Common myeloid progenitor, CD34-positive (primary cell): Measurements from ENCODE around the gene CYTH1.

ENCODE experiments used
- CTCF ChIA-PET: fragments of 350-600 bp; sonication (Branson Sonifier 250); formaldehyde crosslinking; loops from one replicate; lab custom pipeline; 2021; ENCODE audit warnings: antibody characterized with exemption; lab: Charles Lee
- POLR2A ChIA-PET: fragments of 350-600 bp; sonication (Branson Sonifier 250); formaldehyde crosslinking; loops from one replicate; lab custom pipeline; 2021; ENCODE audit warnings: antibody characterized with exemption; lab: Charles Lee
- DNase-seq, 3 donors: peaks; one replicate each; pipeline versions ENCODE4 v3.0.0 to v3.0.0-alpha.2; 2013
- H3K27ac ChIP-seq, 2 experiments: 1 replicate in 1 of 2; 2 replicates in 1 of 2; pipeline ENCODE4 v1.7.0; 2013; ENCODE audit warnings: inconsistent platforms in 2 of 2, low read length in 2 of 2, mild to moderate bottlenecking in 2 of 2, low read depth in 1 of 2, moderate library complexity in 1 of 2; ENCODE audit not compliant: severe bottlenecking in 2 of 2, insufficient read depth in 1 of 2, poor library complexity in 1 of 2
- H3K27me3 ChIP-seq, 5 experiments: replicated peaks in 2 of 5; 1 replicate in 3 of 5; 2 replicates in 2 of 5; pipeline versions ENCODE4 v1.6.1 to v1.7.0; 2013; ENCODE audit warnings: low read length in 4 of 5, mild to moderate bottlenecking in 2 of 5, moderate library complexity in 2 of 5, inconsistent platforms in 1 of 5; ENCODE audit not compliant: insufficient read depth in 5 of 5, control insufficient read depth in 4 of 5
- H3K36me3 ChIP-seq, 4 experiments: 1 replicate in 2 of 4; 2 replicates in 2 of 4; pipeline versions ENCODE4 v1.6.1 to v1.7.0; 2013; ENCODE audit warnings: low read length in 3 of 4, control low read depth in 1 of 4, mild to moderate bottlenecking in 1 of 4; ENCODE audit not compliant: control insufficient read depth in 4 of 4, insufficient read depth in 4 of 4
- H3K4me1 ChIP-seq, 4 experiments: 1 replicate in 3 of 4; 2 replicates in 1 of 4; pipeline versions ENCODE4 v1.6.1 to v1.7.1; 2013; ENCODE audit warnings: low read length in 3 of 4, mild to moderate bottlenecking in 3 of 4, control low read depth in 1 of 4, inconsistent platforms in 1 of 4, moderate library complexity in 1 of 4; ENCODE audit not compliant: control insufficient read depth in 4 of 4, insufficient read depth in 4 of 4; ENCODE audit errors: control extremely low read depth in 1 of 4
- H3K4me3 ChIP-seq, 7 experiments: 1 replicate in 4 of 7; 2 replicates in 3 of 7; pipeline versions ENCODE4 v1.5.1 to v1.7.0; 2013; ENCODE audit warnings: mild to moderate bottlenecking in 7 of 7, low read length in 6 of 7, moderate library complexity in 6 of 7, inconsistent platforms in 2 of 7, low read depth in 2 of 7, control low read depth in 1 of 7; ENCODE audit not compliant: insufficient read depth in 4 of 7, control insufficient read depth in 1 of 7; ENCODE audit errors: extremely low read depth in 1 of 7
- H3K9me3 ChIP-seq, 5 experiments: 1 replicate in 4 of 5; 2 replicates in 1 of 5; pipeline versions ENCODE4 v1.6.1 to v1.7.1; 2013; ENCODE audit warnings: low read length in 4 of 5, mild to moderate bottlenecking in 2 of 5, inconsistent platforms in 1 of 5, low read depth in 1 of 5, moderate library complexity in 1 of 5; ENCODE audit not compliant: control insufficient read depth in 4 of 5, insufficient read depth in 2 of 5; ENCODE audit errors: control extremely low read depth in 1 of 5
- WGBS: methylation state at CpG from one replicate; pipeline ENCODE4 v1.1.5; 2013; ENCODE audit not compliant: insufficient coverage; 5-methylcytosine and 5-hydroxymethylcytosine counted together

The CYTH1 gene

GRCh38 chr17:78742901-78743300 lies 39.2 kb downstream of the CYTH1 start:
- Histone ChIP-seq H3K36me3 (no peaks in the 10 kb centered on the region), H3K9me3 (no peaks in the 10 kb centered on the region), H3K4me1 (peaks cover 18 to 80% (median 56%) of the 10 kb centered on the region in 4 experiments), H3K27me3 (no peaks in the 10 kb centered on the region), H3K27ac (no peak overlapping the region), H3K4me3 (no peak overlapping the region)
- POLR2A ChIA-PET = interaction anchor here (0.7 to 1.1 kb wide), 2 partner anchors 17 to 34 kb away, joined by 3 read pairs; no protein-coding TSS in a partner anchor
- CTCF ChIA-PET = interaction anchor here (1.2 to 2.5 kb wide), 9 partner anchors 9 to 35 kb away, joined by 3 to 11 read pairs (median 5); no protein-coding TSS in a partner anchor
- 94% methylated on average over 2 of the region's 5 CpGs for WGBS
- no peak for DNase-seq

- ChIA-PET POLR2A (interaction anchor here (1.1 kb wide), 1 partner anchor 16 kb away, joined by 3 read pairs; no protein-coding TSS in a partner anchor), CTCF (interaction anchor here (0.8 to 2.5 kb wide), 10 partner anchors 8 to 34 kb away, joined by 3 to 11 read pairs (median 4); no protein-coding TSS in a partner anchor)
- Histone ChIP-seq H3K36me3 (no peaks in the 10 kb centered on the region), H3K27me3 (no peaks in the 10 kb centered on the region), H3K9me3 (no peaks in the 10 kb centered on the region), H3K27ac (no peak overlapping the region), H3K4me1 (peaks cover 20 to 78% (median 50%) of the 10 kb centered on the region in 4 experiments), H3K4me3 (no peak overlapping the region)
- 94% methylated on average over 2 of the region's 5 CpGs for WGBS
- DNase-seq = no peak
These were observed 40.3 kb downstream of the CYTH1 start for GRCh38 chr17:78741644-78742284.

GRCh38 chr17:78739331-78739931 lies 42.6 kb downstream of the CYTH1 start:
- peaks cover 26 to 77% (median 55%) of the 10 kb centered on the region in 4 experiments for H3K4me1 ChIP-seq
- WGBS = 45% methylated on average over 9 of the region's 9 CpGs
- ChIA-PET CTCF (interaction anchor here (1.1 to 5.5 kb wide), 6 partner anchors 9 to 41 kb away, joined by 3 to 32 read pairs (median 4); no protein-coding TSS in a partner anchor), POLR2A (interaction anchor here (0.6 to 1.0 kb wide), 2 partner anchors 36 to 42 kb away, joined by 3 to 5 read pairs; no protein-coding TSS in a partner anchor)
- no peaks in the 10 kb centered on the region for H3K9me3 ChIP-seq
- H3K36me3 ChIP-seq = no peaks in the 10 kb centered on the region
- peak overlapping the region in 1 of 7 experiments; percentile 28 for H3K4me3 ChIP-seq
- DNase-seq = peak in 1 of 3 donors; percentile 43
- H3K27ac ChIP-seq = no peak overlapping the region
- no peaks in the 10 kb centered on the region for H3K27me3 ChIP-seq

- H3K4me1 ChIP-seq = peaks cover 26 to 75% (median 55%) of the 10 kb centered on the region in 4 experiments
These were observed 43.4 kb downstream of the CYTH1 start for GRCh38 chr17:78738698-78739097.

GRCh38 chr17:78738278-78738677 lies 43.8 kb downstream of the CYTH1 start:
- Histone ChIP-seq H3K4me3 (no peak overlapping the region), H3K4me1 (peaks cover 29 to 80% (median 55%) of the 10 kb centered on the region in 4 experiments), H3K9me3 (no peaks in the 10 kb centered on the region), H3K36me3 (peaks cover 0 to 4% (median 0%) of the 10 kb centered on the region in 4 experiments), H3K27ac (no peak overlapping the region), H3K27me3 (no peaks in the 10 kb centered on the region)
- CTCF ChIA-PET = interaction anchor here (1.5 to 5.5 kb wide), 4 partner anchors 9 to 29 kb away, joined by 3 to 32 read pairs (median 4); no protein-coding TSS in a partner anchor
- no peak for DNase-seq
- POLR2A ChIA-PET = interaction anchor here (1.0 kb wide), 1 partner anchor 37 kb away, joined by 5 read pairs; no protein-coding TSS in a partner anchor
- WGBS = 98% methylated on average over 4 of the region's 6 CpGs

More at GRCh38 chr17:78738698-78739097, 43.4 kb downstream of the CYTH1 start:
- 75% methylated on average over 2 of the region's 5 CpGs for WGBS
- Histone ChIP-seq H3K4me3 (no peak overlapping the region), H3K27ac (no peak overlapping the region), H3K27me3 (no peaks in the 10 kb centered on the region), H3K36me3 (no peaks in the 10 kb centered on the region), H3K9me3 (no peaks in the 10 kb centered on the region)
- no peak for DNase-seq
- CTCF ChIA-PET = interaction anchor here (1.5 to 5.5 kb wide), 3 partner anchors 10 to 30 kb away, joined by 3 to 32 read pairs (median 5); no protein-coding TSS in a partner anchor
- POLR2A ChIA-PET = interaction anchor here (1.0 kb wide), 1 partner anchor 37 kb away, joined by 5 read pairs; no protein-coding TSS in a partner anchor

- H3K27me3 ChIP-seq = no peaks in the 10 kb centered on the region
- peak; percentile 49 to 72 (median 57) for DNase-seq
- H3K4me3 ChIP-seq = peak overlapping the region in 4 of 7 experiments; percentile 78 to 86 (median 83)
- POLR2A ChIA-PET = interaction anchor here (0.6 to 2.0 kb wide), 3 partner anchors 12 to 58 kb away, joined by 3 to 8 read pairs (median 3); no protein-coding TSS in a partner anchor
- H3K9me3 ChIP-seq = no peaks in the 10 kb centered on the region
- 10% methylated on average over 1 of the region's 2 CpGs for WGBS
- peaks cover 36 to 79% (median 53%) of the 10 kb centered on the region in 4 experiments for H3K4me1 ChIP-seq
- H3K27ac ChIP-seq = peak overlapping the region in 1 of 2 experiments; percentile 81
- peaks cover 0 to 4% (median 0%) of the 10 kb centered on the region in 4 experiments for H3K36me3 ChIP-seq
- CTCF ChIA-PET = interaction anchor here (1.0 to 5.5 kb wide), 6 partner anchors 9 to 28 kb away, joined by 3 to 32 read pairs (median 4); no protein-coding TSS in a partner anchor
These were observed 44.7 kb downstream of the CYTH1 start for GRCh38 chr17:78737332-78737731.
